ENCODE results near the gene PCK2.

DNA sequence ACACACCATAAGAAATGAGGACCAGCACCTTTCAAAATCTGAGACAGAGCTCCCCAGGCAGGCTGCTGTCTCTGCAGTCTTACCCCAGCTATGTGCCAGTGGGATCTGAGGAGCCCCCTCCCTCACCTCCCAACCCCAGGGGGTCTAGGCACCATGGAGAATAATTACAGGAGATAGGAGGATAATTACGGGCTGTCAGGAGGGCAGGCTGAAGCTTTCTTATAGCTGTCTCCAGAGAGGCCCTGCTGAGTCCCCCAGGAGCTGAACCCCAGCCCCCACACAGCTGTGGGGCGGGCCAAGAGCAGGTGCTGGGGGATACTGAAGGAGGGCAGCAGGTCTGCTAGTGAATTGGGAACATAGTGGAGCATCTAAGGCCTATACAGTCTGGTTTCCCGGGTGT, 16.0 kb upstream of the PCK2 start:
- no peak for TF ChIP-seq ZNF837 (tag by site-specific recombination; IDR thresholded peaks at IDR 0.05)
- TF ChIP-seq ZNF114 (tag by site-specific recombination; IDR thresholded peaks at IDR 0.05): no peak
- TF ChIP-seq, protein P1, sequence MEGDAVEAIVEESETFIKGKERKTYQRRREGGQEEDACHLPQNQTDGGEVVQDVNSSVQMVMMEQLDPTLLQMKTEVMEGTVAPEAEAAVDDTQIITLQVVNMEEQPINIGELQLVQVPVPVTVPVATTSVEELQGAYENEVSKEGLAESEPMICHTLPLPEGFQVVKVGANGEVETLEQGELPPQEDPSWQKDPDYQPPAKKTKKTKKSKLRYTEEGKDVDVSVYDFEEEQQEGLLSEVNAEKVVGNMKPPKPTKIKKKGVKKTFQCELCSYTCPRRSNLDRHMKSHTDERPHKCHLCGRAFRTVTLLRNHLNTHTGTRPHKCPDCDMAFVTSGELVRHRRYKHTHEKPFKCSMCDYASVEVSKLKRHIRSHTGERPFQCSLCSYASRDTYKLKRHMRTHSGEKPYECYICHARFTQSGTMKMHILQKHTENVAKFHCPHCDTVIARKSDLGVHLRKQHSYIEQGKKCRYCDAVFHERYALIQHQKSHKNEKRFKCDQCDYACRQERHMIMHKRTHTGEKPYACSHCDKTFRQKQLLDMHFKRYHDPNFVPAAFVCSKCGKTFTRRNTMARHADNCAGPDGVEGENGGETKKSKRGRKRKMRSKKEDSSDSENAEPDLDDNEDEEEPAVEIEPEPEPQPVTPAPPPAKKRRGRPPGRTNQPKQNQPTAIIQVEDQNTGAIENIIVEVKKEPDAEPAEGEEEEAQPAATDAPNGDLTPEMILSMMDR (tag by site-specific recombination; IDR thresholded peaks at IDR 0.05): no peak
- TF ChIP-seq GLIS1 (tag by site-specific recombination; IDR thresholded peaks at IDR 0.05): peak; percentile 94
- no peak for TF ChIP-seq SCRT1 (tag by site-specific recombination; IDR thresholded peaks at IDR 0.05; ENCODE audit: borderline replicate concordance)
- no peak for TF ChIP-seq ZNF600 (tag by site-specific recombination; IDR thresholded peaks at IDR 0.05)
- TF ChIP-seq ZBTB7A (tag by site-specific recombination; IDR thresholded peaks at IDR 0.05; ENCODE audit: low read depth): no peak

All from HEK293 (cell line).